H7 (cell line): Measurements from ENCODE around the gene MAGIX. TPM values are rescaled to one million over a fixed set of nuclear protein-coding genes. Genes with fewer than 3 reads are reported as not detected.

Source experiments
- DNase-seq: peaks from one replicate; pipeline ENCODE4 v3.0.0; 2012
- H3K27me3 ChIP-seq: 2 replicates; pipeline ENCODE4 v1.6.0; 2011; ENCODE audit warnings: mild to moderate bottlenecking, low read length; ENCODE audit not compliant: control insufficient read depth, insufficient read depth
- H3K36me3 ChIP-seq: replicated peaks from 2 replicates; pipeline ENCODE4 v1.5.1; 2011; ENCODE audit warnings: low read length; ENCODE audit not compliant: control insufficient read depth, insufficient read depth
- H3K4me3 ChIP-seq: 2 replicates; pipeline ENCODE4 v1.5.1; 2011; ENCODE audit warnings: low read depth, mild to moderate bottlenecking, control low read depth, low read length, moderate library complexity; ENCODE audit not compliant: insufficient read depth
- total RNA-seq: library from RNA; depleted of rRNA; stranded (reverse); fragments of >200 nt; shearing (Covaris generic); gene quantifications from 2 replicates; pipeline ENCODE4 v1.2.3, GENCODE V29; 2014; rRNA removed

Gene MAGIX
- total RNA-seq, 1 experiment from 2014 or later, result 0.21 TPM

GRCh38 chrX:49214996-49215526 lies 52.5 kb downstream of the MAGIX start:
- DNase-seq, result no peak
- no peaks in the 10 kb centered on the region for H3K27me3 ChIP-seq
- H3K36me3 ChIP-seq, result no peaks in the 10 kb centered on the region
- no peak overlapping the region for H3K4me3 ChIP-seq

Other genes with a start within 250 kb of the MAGIX start
- gene PIM2, start 243.7 kb upstream of the MAGIX start, total RNA-seq, result 161 and 207 TPM in 2 replicates
- gene OTUD5, start 205.2 kb upstream of the MAGIX start, total RNA-seq, result 32.6 and 35.1 TPM in 2 replicates
- gene KCND1, start 190.9 kb upstream of the MAGIX start, total RNA-seq, result 0.76 and 1.00 TPM in 2 replicates
- gene GRIPAP1, start 160.5 kb upstream of the MAGIX start, total RNA-seq, result 19.9 and 23.7 TPM in 2 replicates
- 41.6 and 45.9 TPM in 2 replicates for gene TFE3, start 119.4 kb upstream of the MAGIX start, total RNA-seq
- gene CCDC120, start 103.8 kb upstream of the MAGIX start, total RNA-seq, result 4.7 and 5.8 TPM in 2 replicates
- gene PRAF2, start 88.8 kb upstream of the MAGIX start, total RNA-seq, result 6.3 and 6.7 TPM in 2 replicates
- gene WDR45, start 82.9 kb upstream of the MAGIX start, total RNA-seq, result 28.5 and 33.6 TPM in 2 replicates
- gene GPKOW, start 39.0 kb upstream of the MAGIX start, total RNA-seq, result 24.4 and 31.4 TPM in 2 replicates
- 1.1 and 1.5 TPM in 2 replicates for gene PLP2, start 9.1 kb downstream of the MAGIX start, total RNA-seq
- gene PRICKLE3, start 23.6 kb downstream of the MAGIX start, total RNA-seq, result 8.9 and 13.9 TPM in 2 replicates
- gene SYP, start 37.4 kb downstream of the MAGIX start, total RNA-seq, result 1.7 and 1.9 TPM in 2 replicates
- 0.55 and 2.1 TPM in 2 replicates for gene CACNA1F, start 70.6 kb downstream of the MAGIX start, total RNA-seq
- gene CCDC22, start 72.7 kb downstream of the MAGIX start, total RNA-seq, result 11.1 and 13.7 TPM in 2 replicates
- 0.14 and 0.37 TPM in 2 replicates for gene FOXP3, start 102.0 kb downstream of the MAGIX start, total RNA-seq
- 8.9 and 16.4 TPM in 2 replicates for gene PPP1R3F, start 107.0 kb downstream of the MAGIX start, total RNA-seq
- gene GAGE10, start 140.9 kb downstream of the MAGIX start, total RNA-seq, result not detected in 2 replicates
- gene GAGE12J, start 159.3 kb downstream of the MAGIX start, total RNA-seq, result not detected in 2 replicates
- not detected in 2 replicates for gene GAGE13, start 168.8 kb downstream of the MAGIX start, total RNA-seq